Measurements from ENCODE around the gene MNAT1.

DNA sequence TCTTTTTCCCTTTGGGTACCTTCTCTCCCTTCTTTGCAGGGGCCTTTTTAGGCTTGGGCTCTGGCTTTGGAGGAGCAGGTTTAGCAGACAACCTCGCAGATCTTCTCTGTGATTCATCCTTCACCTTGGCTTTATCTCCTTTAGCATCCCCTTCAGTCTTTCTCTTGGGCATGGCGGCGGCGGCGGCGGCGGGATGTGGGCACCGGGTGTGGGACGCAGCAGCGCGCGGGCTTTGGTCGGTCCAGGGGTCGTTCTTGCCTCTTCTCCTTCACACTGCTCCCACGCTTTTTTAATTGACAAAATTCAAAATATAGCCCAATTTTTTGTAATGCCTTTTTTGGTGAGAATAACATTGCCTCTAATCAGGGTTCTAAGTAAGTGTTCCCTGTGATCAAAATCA, 237.7 kb downstream of the MNAT1 start:
- TF ChIP-seq POLR2AphosphoS5 (IDR thresholded peaks at IDR 0.05; ENCODE audit: low read depth, low read length) (no peak), TAF1 (IDR thresholded peaks at IDR 0.05; ENCODE audit: borderline replicate concordance, insufficient read depth, low read length) (no peak)
- TF ChIP-seq, protein P1, sequence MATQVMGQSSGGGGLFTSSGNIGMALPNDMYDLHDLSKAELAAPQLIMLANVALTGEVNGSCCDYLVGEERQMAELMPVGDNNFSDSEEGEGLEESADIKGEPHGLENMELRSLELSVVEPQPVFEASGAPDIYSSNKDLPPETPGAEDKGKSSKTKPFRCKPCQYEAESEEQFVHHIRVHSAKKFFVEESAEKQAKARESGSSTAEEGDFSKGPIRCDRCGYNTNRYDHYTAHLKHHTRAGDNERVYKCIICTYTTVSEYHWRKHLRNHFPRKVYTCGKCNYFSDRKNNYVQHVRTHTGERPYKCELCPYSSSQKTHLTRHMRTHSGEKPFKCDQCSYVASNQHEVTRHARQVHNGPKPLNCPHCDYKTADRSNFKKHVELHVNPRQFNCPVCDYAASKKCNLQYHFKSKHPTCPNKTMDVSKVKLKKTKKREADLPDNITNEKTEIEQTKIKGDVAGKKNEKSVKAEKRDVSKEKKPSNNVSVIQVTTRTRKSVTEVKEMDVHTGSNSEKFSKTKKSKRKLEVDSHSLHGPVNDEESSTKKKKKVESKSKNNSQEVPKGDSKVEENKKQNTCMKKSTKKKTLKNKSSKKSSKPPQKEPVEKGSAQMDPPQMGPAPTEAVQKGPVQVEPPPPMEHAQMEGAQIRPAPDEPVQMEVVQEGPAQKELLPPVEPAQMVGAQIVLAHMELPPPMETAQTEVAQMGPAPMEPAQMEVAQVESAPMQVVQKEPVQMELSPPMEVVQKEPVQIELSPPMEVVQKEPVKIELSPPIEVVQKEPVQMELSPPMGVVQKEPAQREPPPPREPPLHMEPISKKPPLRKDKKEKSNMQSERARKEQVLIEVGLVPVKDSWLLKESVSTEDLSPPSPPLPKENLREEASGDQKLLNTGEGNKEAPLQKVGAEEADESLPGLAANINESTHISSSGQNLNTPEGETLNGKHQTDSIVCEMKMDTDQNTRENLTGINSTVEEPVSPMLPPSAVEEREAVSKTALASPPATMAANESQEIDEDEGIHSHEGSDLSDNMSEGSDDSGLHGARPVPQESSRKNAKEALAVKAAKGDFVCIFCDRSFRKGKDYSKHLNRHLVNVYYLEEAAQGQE (IDR thresholded peaks at IDR 0.05; ENCODE audit: insufficient read depth in 1 of 2, low read depth in 2 of 2, low read length in 2 of 2) = no peak
